HT-29 (cell line): ENCODE results near the gene AFF3. TPM values are rescaled to one million over a fixed set of nuclear protein-coding genes. Genes with fewer than 3 reads are reported as not detected.
"Not testable (repeated sequence)": the region's sequence is repeated elsewhere in the genome, so short reads cannot be mapped to it uniquely, and the experiment has no call there.

Experiments used
- DNase-seq: peaks from one replicate; pipeline ENCODE4 v3.0.0-alpha.2; 2015; ENCODE audit warnings: low spot score
- total RNA-seq: library from RNA; depleted of rRNA; stranded (reverse); fragments of >200 nt; shearing (Covaris generic); gene quantifications from 2 replicates; pipeline ENCODE4 v1.2.3, GENCODE V29; 2014

Gene AFF3
- total RNA-seq, 1 experiment from 2014 or later = not detected

- DNase-seq = no peak
Observed at GRCh38 chr2:100107440-100107839, 35.0 kb downstream of the AFF3 start.

- no peak for DNase-seq
Observed at GRCh38 chr2:100106460-100106859, 35.9 kb downstream of the AFF3 start.

GRCh38 chr2:100105678-100106054 is 36.7 kb downstream of the AFF3 start:
- no peak for DNase-seq

- DNase-seq = no peak
Observed at GRCh38 chr2:100104718-100105677, 37.4 kb downstream of the AFF3 start.

GRCh38 chr2:100104265-100104664 is 38.1 kb downstream of the AFF3 start:
- not testable (repeated sequence) for DNase-seq

- DNase-seq = not testable (repeated sequence)
Observed at GRCh38 chr2:100103527-100104252, 38.7 kb downstream of the AFF3 start.

- DNase-seq = not testable (repeated sequence)
Observed at GRCh38 chr2:100102466-100103180, 39.8 kb downstream of the AFF3 start.

GRCh38 chr2:100098855-100099254 is 43.5 kb downstream of the AFF3 start:
- not testable (repeated sequence) for DNase-seq

- not testable (repeated sequence) for DNase-seq
Observed at GRCh38 chr2:100097611-100098294, 44.6 kb downstream of the AFF3 start.

- DNase-seq = not testable (repeated sequence)
Observed at GRCh38 chr2:100095845-100096244, 46.5 kb downstream of the AFF3 start.

- DNase-seq = not testable (repeated sequence)
Observed at GRCh38 chr2:100091807-100092206, 50.6 kb downstream of the AFF3 start.

GRCh38 chr2:100085744-100086143 is 56.6 kb downstream of the AFF3 start:
- DNase-seq = not testable (repeated sequence)

GRCh38 chr2:100083421-100084216 is 58.8 kb downstream of the AFF3 start:
- not testable (repeated sequence) for DNase-seq

GRCh38 chr2:100082302-100082978 is 60.0 kb downstream of the AFF3 start:
- not testable (repeated sequence) for DNase-seq

- no peak for DNase-seq
Observed at GRCh38 chr2:100077935-100078334, 64.5 kb downstream of the AFF3 start.

GRCh38 chr2:100077456-100077855 is 64.9 kb downstream of the AFF3 start:
- DNase-seq = no peak

GRCh38 chr2:100075532-100075931 is 66.9 kb downstream of the AFF3 start:
- DNase-seq = no peak

- DNase-seq = no peak
Observed at GRCh38 chr2:100073110-100073509, 69.3 kb downstream of the AFF3 start.

- DNase-seq = no peak
Observed at GRCh38 chr2:100072503-100072902, 69.9 kb downstream of the AFF3 start.
